ENCODE data around the gene SLC27A1.

GRCh38 chr19:17519967-17520366 is 49.6 kb downstream of the SLC27A1 start:
- TF ChIP-seq CTCF (IDR thresholded peaks at IDR 0.05; ENCODE audit: low read depth, low read length, missing input control) = no peak
- no peak for TF ChIP-seq MAX (IDR thresholded peaks at IDR 0.05)
- no peak for TF ChIP-seq REST (IDR thresholded peaks at IDR 0.05)
- TF ChIP-seq YY1 (IDR thresholded peaks at IDR 0.05) = no peak
- TF ChIP-seq ZBTB33 (IDR thresholded peaks at IDR 0.05) = no peak
- no peak for TF ChIP-seq ATF3 (IDR thresholded peaks at IDR 0.05)
- TF ChIP-seq GABPA (IDR thresholded peaks at IDR 0.05 in 1 of 2, conservative IDR thresholded peaks at IDR 0.05 in 1 of 2) = no peak
- TF ChIP-seq JUND (IDR thresholded peaks at IDR 0.05) = no peak
- TF ChIP-seq TAF1 (conservative IDR thresholded peaks at IDR 0.05) = no peak

Measured in liver (tissue), 3 donors.